Peyer's patch (tissue), 4 donors: ENCODE measurements around the gene LAMC3. TPM values are rescaled to one million over a fixed set of nuclear protein-coding genes. Genes with fewer than 3 reads are reported as not detected.

Source experiments
- DNase-seq, 3 donors: peaks; one replicate each; pipeline ENCODE4 v3.0.0-alpha.2; 2017 to 2019
- H3K27ac ChIP-seq, 4 donors: fragments of 200-600 bp; sonication (generic); one replicate each; pipeline ENCODE4 v1.5.1; 2016 to 2019
- H3K27me3 ChIP-seq, 2 donors: fragments of 200-600 bp; sonication (generic); one replicate each; pipeline ENCODE4 v1.5.1; 2019
- H3K36me3 ChIP-seq, 3 donors: fragments of 200-600 bp; sonication (generic); one replicate each; pipeline ENCODE4 v1.5.1; 2016 to 2019
- H3K4me1 ChIP-seq, 4 donors: fragments of 200-600 bp; sonication (generic); one replicate each; pipeline ENCODE4 v1.5.1; 2016 to 2019
- H3K4me3 ChIP-seq, 4 donors: fragments of 200-600 bp; sonication (generic); 1 replicate in 3 of 4; 2 replicates in 1 of 4; pipeline ENCODE4 v1.5.1; 2016 to 2019; ENCODE audit warnings: mild to moderate bottlenecking in 1 of 4
- H3K9me3 ChIP-seq, 4 donors: fragments of 200-600 bp; sonication (generic); one replicate each; pipeline ENCODE4 v1.5.1; 2016 to 2019; ENCODE audit warnings: mild to moderate bottlenecking in 1 of 4
- CTCF ChIP-seq, 6 experiments: fragments of 450-650 bp in 4 of 6; fragments of 200-600 bp in 2 of 6; sonication (generic) in 1 of 6; IDR thresholded peaks; one replicate each; pipeline ENCODE4 v1.5.1; 2017 to 2019; ENCODE audit warnings: antibody characterized with exemption in 6 of 6, mild to moderate bottlenecking in 3 of 6, moderate library complexity in 1 of 6
- POLR2A ChIP-seq, 2 donors: fragments of 450-650 bp; IDR thresholded peaks; one replicate each; pipeline ENCODE4 v1.5.1; 2017; ENCODE audit warnings: antibody characterized with exemption in 2 of 2, mild to moderate bottlenecking in 2 of 2, moderate library complexity in 2 of 2
- total RNA-seq, 4 donors: library from RNA; depleted of rRNA; stranded (reverse); fragments of >200 nt; gene quantifications; one replicate each; pipeline ENCODE4 v1.1.0, GENCODE V29; 2016

The LAMC3 gene
- total RNA-seq, 4 donors from 2014 or later, result 1.6 to 4.1 (median 3.9) TPM; not detected in 1

DNA sequence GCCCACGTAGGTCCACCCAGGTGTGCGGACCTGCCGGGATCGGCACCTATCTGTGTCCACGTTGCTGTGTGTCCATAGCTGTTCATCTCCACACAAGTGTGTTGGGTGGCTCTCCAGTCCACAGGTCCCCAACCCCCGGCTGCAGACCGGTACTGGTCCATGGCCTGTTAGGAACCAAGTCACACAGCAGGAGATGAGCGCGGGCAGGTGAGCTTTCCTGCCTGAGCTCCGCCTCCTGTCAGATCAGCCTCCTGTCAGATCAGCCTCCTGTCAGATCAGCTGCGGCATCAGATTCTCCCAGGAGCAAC is 18.9 kb downstream of the LAMC3 start:
- no peaks in the 10 kb centered on the region for H3K9me3 ChIP-seq
- DNase-seq, result no peak
- no peak overlapping the region for H3K4me3 ChIP-seq
- TF ChIP-seq CTCF (IDR thresholded peaks at IDR 0.05), result no peak
- no peak for TF ChIP-seq POLR2A (IDR thresholded peaks at IDR 0.05)
- no peaks in the 10 kb centered on the region for H3K36me3 ChIP-seq
- no peaks in the 10 kb centered on the region for H3K27me3 ChIP-seq
- H3K4me1 ChIP-seq, result no peaks in the 10 kb centered on the region
- H3K27ac ChIP-seq, result no peak overlapping the region

DNA sequence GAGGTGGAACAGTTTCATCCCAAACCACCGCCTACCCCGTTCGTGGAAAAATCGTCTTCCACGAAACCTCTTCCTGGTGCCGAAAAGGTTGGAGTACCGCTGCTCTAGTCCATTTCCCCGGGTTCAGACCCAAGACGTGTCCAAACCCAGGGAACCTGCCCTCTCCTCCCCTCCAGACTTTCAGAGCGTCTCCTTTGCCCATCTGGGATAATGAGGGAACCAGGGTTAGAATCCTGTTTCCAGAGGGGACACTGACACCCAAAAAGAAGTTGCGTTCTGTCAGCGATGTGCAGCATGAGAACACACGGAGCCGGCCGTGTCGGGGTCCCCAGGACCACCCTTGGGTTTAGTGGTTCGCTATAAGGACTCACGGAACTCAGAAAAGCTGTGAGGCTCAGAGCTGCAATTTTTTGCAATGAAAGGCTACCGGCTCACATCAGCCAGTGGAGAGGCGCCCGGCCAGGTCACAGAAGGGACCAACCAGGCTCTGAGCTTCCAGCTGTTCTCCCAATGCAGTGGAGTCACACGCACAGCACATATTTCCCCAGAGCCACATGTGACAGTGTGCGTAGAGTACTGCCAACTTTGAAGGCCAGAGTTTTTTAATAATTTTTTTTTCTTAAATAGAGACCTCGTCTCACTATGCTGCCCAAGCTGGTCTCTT is 19.4 kb downstream of the LAMC3 start:
- no peaks in the 10 kb centered on the region for H3K27me3 ChIP-seq
- DNase-seq, result no peak
- no peak for TF ChIP-seq CTCF (IDR thresholded peaks at IDR 0.05)
- TF ChIP-seq POLR2A (IDR thresholded peaks at IDR 0.05), result no peak
- no peak overlapping the region for H3K27ac ChIP-seq
- no peaks in the 10 kb centered on the region for H3K36me3 ChIP-seq
- no peaks in the 10 kb centered on the region for H3K4me1 ChIP-seq
- no peak overlapping the region for H3K4me3 ChIP-seq
- H3K9me3 ChIP-seq, result no peaks in the 10 kb centered on the region

- no peaks in the 10 kb centered on the region for H3K36me3 ChIP-seq
- no peak for TF ChIP-seq POLR2A (IDR thresholded peaks at IDR 0.05)
- no peak for TF ChIP-seq CTCF (IDR thresholded peaks at IDR 0.05)
- H3K27ac ChIP-seq, result no peak overlapping the region
- H3K4me1 ChIP-seq, result no peaks in the 10 kb centered on the region
- peak in 1 of 3 donors; percentile 33 for DNase-seq
- H3K9me3 ChIP-seq, result no peaks in the 10 kb centered on the region
- H3K27me3 ChIP-seq, result no peaks in the 10 kb centered on the region
- H3K4me3 ChIP-seq, result no peak overlapping the region
Measured at GRCh38 chr9:131028931-131029573, 20.1 kb downstream of the LAMC3 start.

- TF ChIP-seq POLR2A (IDR thresholded peaks at IDR 0.05), result no peak
- no peak for TF ChIP-seq CTCF (IDR thresholded peaks at IDR 0.05)
- Histone ChIP-seq H3K27me3 (no peaks in the 10 kb centered on the region), H3K9me3 (no peaks in the 10 kb centered on the region), H3K36me3 (no peaks in the 10 kb centered on the region), H3K27ac (no peak overlapping the region), H3K4me3 (no peak overlapping the region), H3K4me1 (no peaks in the 10 kb centered on the region)
- DNase-seq, result no peak
Measured at GRCh38 chr9:131029574-131029952, 20.6 kb downstream of the LAMC3 start.

DNA sequence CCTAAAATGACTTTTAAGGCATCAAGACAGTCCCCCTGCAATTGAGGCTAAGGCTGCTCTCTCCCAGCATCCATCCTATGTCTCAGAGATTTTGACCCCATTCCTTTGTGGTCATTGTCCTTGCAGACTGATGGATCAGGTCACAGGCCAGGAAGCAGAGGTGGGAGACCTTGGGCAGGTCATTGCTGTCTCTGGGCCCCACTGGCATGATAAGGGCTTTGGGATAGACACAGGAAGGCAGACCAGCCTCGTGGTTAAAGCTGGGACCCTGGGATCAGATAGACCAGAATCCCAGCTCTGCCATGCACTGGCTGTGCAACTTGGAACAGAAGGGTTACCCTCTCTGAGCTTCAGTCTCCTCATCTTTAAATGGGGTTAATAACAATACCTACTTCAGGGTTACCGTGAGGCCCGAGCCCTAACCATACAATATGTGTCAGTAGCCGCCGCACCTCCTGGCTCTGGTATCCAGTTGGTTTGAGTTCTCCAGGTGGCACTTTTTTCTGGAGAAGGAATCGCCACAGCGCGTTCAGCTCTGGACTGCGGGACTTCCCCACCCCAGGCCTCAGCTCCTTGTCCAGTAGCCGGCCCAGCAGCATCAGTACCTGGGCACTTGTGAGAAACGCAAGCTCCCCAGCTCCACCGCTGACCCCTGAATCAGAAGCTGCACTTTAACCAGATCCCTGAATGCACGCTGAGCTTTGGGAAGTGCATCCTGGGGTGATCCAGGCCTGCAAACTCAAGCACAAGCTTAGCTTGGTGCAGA is 21.4 kb downstream of the LAMC3 start:
- Histone ChIP-seq H3K4me3 (no peak overlapping the region), H3K9me3 (no peaks in the 10 kb centered on the region), H3K36me3 (no peaks in the 10 kb centered on the region), H3K4me1 (no peaks in the 10 kb centered on the region), H3K27me3 (no peaks in the 10 kb centered on the region), H3K27ac (no peak overlapping the region)
- DNase-seq, result peak in 1 of 3 donors; percentile 40
- TF ChIP-seq POLR2A (IDR thresholded peaks at IDR 0.05) (no peak), CTCF (IDR thresholded peaks at IDR 0.05) (no peak)
